ENCODE data around the gene SOX21.

The SOX21 gene

GRCh38 chr13:94682229-94682628 is 30.1 kb downstream of the SOX21 start:
- FAIRE-seq (no peak), DNase-seq (ENCODE audit: insufficient read length, low spot score) (no peak)

- DNase-seq (ENCODE audit: insufficient read length, low spot score) (no peak), FAIRE-seq (no peak)
These were observed 32.7 kb downstream of the SOX21 start for GRCh38 chr13:94679614-94680013.

- DNase-seq (ENCODE audit: insufficient read length, low spot score) (no peak), FAIRE-seq (no peak)
These were observed 33.5 kb downstream of the SOX21 start for GRCh38 chr13:94678845-94679244.

- FAIRE-seq: no peak
- no peak for DNase-seq (ENCODE audit: insufficient read length, low spot score)
These were observed 34.5 kb downstream of the SOX21 start for GRCh38 chr13:94677799-94678198.

- peak; percentile 17 for DNase-seq (ENCODE audit: insufficient read length, low spot score)
- no peak for FAIRE-seq
These were observed 37.6 kb downstream of the SOX21 start for GRCh38 chr13:94674609-94675348.

GRCh38 chr13:94673851-94674250 is 38.5 kb downstream of the SOX21 start:
- no peak for DNase-seq (ENCODE audit: insufficient read length, low spot score)
- no peak for FAIRE-seq

- FAIRE-seq (no peak), DNase-seq (ENCODE audit: insufficient read length, low spot score) (no peak)
These were observed 39.9 kb downstream of the SOX21 start for GRCh38 chr13:94672400-94672799.

GRCh38 chr13:94667190-94667589 is 45.2 kb downstream of the SOX21 start:
- DNase-seq (ENCODE audit: insufficient read length, low spot score) (no peak), FAIRE-seq (no peak)

- DNase-seq (ENCODE audit: insufficient read length, low spot score): no peak
- no peak for FAIRE-seq
These were observed 46.3 kb downstream of the SOX21 start for GRCh38 chr13:94666065-94666464.

GRCh38 chr13:94664889-94665288 is 47.5 kb downstream of the SOX21 start:
- FAIRE-seq: no peak
- DNase-seq (ENCODE audit: insufficient read length, low spot score): no peak

GRCh38 chr13:94662274-94662945 is 49.9 kb downstream of the SOX21 start:
- FAIRE-seq: no peak
- DNase-seq (ENCODE audit: insufficient read length, low spot score): no peak

GRCh38 chr13:94661406-94661805 is 50.9 kb downstream of the SOX21 start:
- FAIRE-seq: no peak
- DNase-seq (ENCODE audit: insufficient read length, low spot score): no peak

GRCh38 chr13:94660695-94661326 is 51.5 kb downstream of the SOX21 start:
- DNase-seq (ENCODE audit: insufficient read length, low spot score) (no peak), FAIRE-seq (no peak)

All from HTR-8/SVneo (cell line).